Endodermal cell (in vitro differentiated cells): ENCODE results near the gene GPRIN1. TPM values are rescaled to one million over a fixed set of nuclear protein-coding genes. Genes with fewer than 3 reads are reported as not detected.

Experiments used
- DNase-seq: peaks from one replicate; pipeline ENCODE4 v3.0.0-alpha.2; 2017
- H3K27ac ChIP-seq: 2 replicates; pipeline ENCODE4 v1.5.1; 2013; ENCODE audit warnings: mild to moderate bottlenecking, low read depth, low read length, moderate library complexity
- H3K27me3 ChIP-seq: 2 replicates; pipeline ENCODE4 v1.6.1; 2013; ENCODE audit warnings: mild to moderate bottlenecking, low read length, moderate library complexity; ENCODE audit not compliant: insufficient read depth, control insufficient read depth, poor library complexity, severe bottlenecking
- H3K36me3 ChIP-seq: 2 replicates; pipeline ENCODE4 v1.7.0; 2013; ENCODE audit warnings: mild to moderate bottlenecking, low read length, moderate library complexity; ENCODE audit not compliant: control insufficient read depth, insufficient read depth
- H3K4me1 ChIP-seq: one replicate; pipeline ENCODE4 v1.7.0; 2013; ENCODE audit warnings: low read length; ENCODE audit not compliant: control insufficient read depth, insufficient read depth
- H3K4me3 ChIP-seq: 2 replicates; pipeline ENCODE4 v1.5.1; 2013; ENCODE audit warnings: mild to moderate bottlenecking, low read length, moderate library complexity
- H3K9ac ChIP-seq: 2 replicates; pipeline ENCODE4 v1.6.1; 2013; ENCODE audit warnings: mild to moderate bottlenecking, low read length, moderate library complexity; ENCODE audit not compliant: poor library complexity, severe bottlenecking; ENCODE audit errors: extremely low read depth
- H3K9me3 ChIP-seq: 2 replicates; pipeline ENCODE4 v1.6.1; 2013; ENCODE audit warnings: mild to moderate bottlenecking, low read length, moderate library complexity; ENCODE audit not compliant: control insufficient read depth
- H3K27ac Mint-ChIP-seq: 2 replicates; pipeline ENCODE4 v1.8.0; 2020; ENCODE audit warnings: mixed read lengths
- H3K27me3 Mint-ChIP-seq: 2 replicates; pipeline ENCODE4 v1.8.0; 2021; ENCODE audit warnings: mild to moderate bottlenecking, mixed read lengths; ENCODE audit not compliant: insufficient read depth
- H3K36me3 Mint-ChIP-seq: 2 replicates; pipeline ENCODE4 v1.8.0; 2020; ENCODE audit warnings: low read depth, mixed read lengths
- H3K4me1 Mint-ChIP-seq: 2 replicates; pipeline ENCODE4 v1.8.0; 2020; ENCODE audit warnings: mixed read lengths
- H3K4me3 Mint-ChIP-seq: 2 replicates; pipeline ENCODE4 v1.8.0; 2020; ENCODE audit warnings: mild to moderate bottlenecking, moderate library complexity, mixed read lengths
- H3K9me3 Mint-ChIP-seq: 2 replicates; pipeline ENCODE4 v1.8.0; 2020; ENCODE audit warnings: mild to moderate bottlenecking, mixed read lengths
- CTCF ChIP-seq: fragments of 200-600 bp; sonication (generic); conservative IDR thresholded peaks from 2 replicates; pipeline ENCODE4 v1.5.0; 2021; ENCODE audit warnings: antibody characterized with exemption, mild to moderate bottlenecking
- WGBS, 2 experiments: methylation state at CpG; one replicate each; pipeline versions ENCODE4 v1.1.5 to v1.1.7; 2013; ENCODE audit warnings: missing lambda C conversion rate in 2 of 2, mixed read lengths in 1 of 2; ENCODE audit not compliant: insufficient coverage in 1 of 2, insufficient read length in 1 of 2; 5-methylcytosine and 5-hydroxymethylcytosine counted together
- total RNA-seq, 2 donors: library from RNA; stranded (reverse); fragmentation: NEBNext Ultra II Directional in 1 of 2; extraction: Animal tissue kit (Norgen Biotek cat#: 25700) in 1 of 2; gene quantifications; 2 replicates in 1 of 2; 3 replicates in 1 of 2; pipeline ENCODE4 v1.2.1, GENCODE V29; 2021

Gene GPRIN1
- total RNA-seq, 2 donors from 2014 or later, result 4.5 to 4.9 TPM

GRCh38 chr5:176620333-176620981, 10.5 kb upstream of the GPRIN1 start:
- no peaks in the 10 kb centered on the region for H3K36me3 ChIP-seq
- H3K4me1 ChIP-seq, result no peaks in the 10 kb centered on the region
- no peaks in the 10 kb centered on the region for H3K9me3 Mint-ChIP-seq
- H3K27me3 ChIP-seq, result peaks cover 80% of the 10 kb centered on the region
- no peaks in the 10 kb centered on the region for H3K9me3 ChIP-seq
- WGBS, 2 experiments, result 39 to 60% methylated on average over 10 to 32 of the region's 32 CpGs
- no peak overlapping the region for H3K4me3 ChIP-seq
- TF ChIP-seq CTCF, result no peak
- peaks cover 4% of the 10 kb centered on the region for H3K4me1 Mint-ChIP-seq
- H3K27me3 Mint-ChIP-seq, result peaks cover 85% of the 10 kb centered on the region
- H3K9ac ChIP-seq, result no peak overlapping the region
- H3K27ac ChIP-seq, result no peak overlapping the region
- H3K27ac Mint-ChIP-seq, result no peak overlapping the region
- peak; percentile 70 for DNase-seq
- H3K36me3 Mint-ChIP-seq, result no peaks in the 10 kb centered on the region
- no peak overlapping the region for H3K4me3 Mint-ChIP-seq

GRCh38 chr5:176619569-176620332, 9.8 kb upstream of the GPRIN1 start:
- no peaks in the 10 kb centered on the region for H3K36me3 ChIP-seq
- TF ChIP-seq CTCF, result no peak
- H3K9me3 ChIP-seq, result no peaks in the 10 kb centered on the region
- WGBS, 2 experiments, result 55 to 60% methylated on average over 26 to 59 of the region's 59 CpGs
- H3K27me3 ChIP-seq, result peaks cover 77% of the 10 kb centered on the region
- Mint-ChIP-seq H3K9me3 (no peaks in the 10 kb centered on the region), H3K27ac (no peak overlapping the region), H3K36me3 (no peaks in the 10 kb centered on the region), H3K4me3 (no peak overlapping the region), H3K4me1 (peaks cover 4% of the 10 kb centered on the region), H3K27me3 (peaks cover 86% of the 10 kb centered on the region)
- no peaks in the 10 kb centered on the region for H3K4me1 ChIP-seq
- DNase-seq, result peak; percentile 71
- H3K4me3 ChIP-seq, result no peak overlapping the region
- no peak overlapping the region for H3K27ac ChIP-seq
- H3K9ac ChIP-seq, result no peak overlapping the region

GRCh38 chr5:176619203-176619568, 9.2 kb upstream of the GPRIN1 start:
- no peaks in the 10 kb centered on the region for H3K36me3 Mint-ChIP-seq
- Histone ChIP-seq H3K4me3 (no peak overlapping the region), H3K4me1 (no peaks in the 10 kb centered on the region), H3K27ac (no peak overlapping the region), H3K9ac (no peak overlapping the region), H3K9me3 (no peaks in the 10 kb centered on the region), H3K36me3 (no peaks in the 10 kb centered on the region), H3K27me3 (peaks cover 76% of the 10 kb centered on the region)
- peak; percentile 98 for DNase-seq
- no peak overlapping the region for H3K4me3 Mint-ChIP-seq
- 9 to 13% methylated on average over 21 to 31 of the region's 31 CpGs for WGBS, 2 experiments
- H3K27me3 Mint-ChIP-seq, result peaks cover 86% of the 10 kb centered on the region
- peaks cover 4% of the 10 kb centered on the region for H3K4me1 Mint-ChIP-seq
- TF ChIP-seq CTCF, result peak; percentile 60
- H3K27ac Mint-ChIP-seq, result no peak overlapping the region
- H3K9me3 Mint-ChIP-seq, result no peaks in the 10 kb centered on the region
